ENCODE results near the gene CDHR1.
"Not testable (repeated sequence)": the region's sequence is repeated elsewhere in the genome, so short reads cannot be mapped to it uniquely, and the experiment has no call there.

The CDHR1 gene

DNA sequence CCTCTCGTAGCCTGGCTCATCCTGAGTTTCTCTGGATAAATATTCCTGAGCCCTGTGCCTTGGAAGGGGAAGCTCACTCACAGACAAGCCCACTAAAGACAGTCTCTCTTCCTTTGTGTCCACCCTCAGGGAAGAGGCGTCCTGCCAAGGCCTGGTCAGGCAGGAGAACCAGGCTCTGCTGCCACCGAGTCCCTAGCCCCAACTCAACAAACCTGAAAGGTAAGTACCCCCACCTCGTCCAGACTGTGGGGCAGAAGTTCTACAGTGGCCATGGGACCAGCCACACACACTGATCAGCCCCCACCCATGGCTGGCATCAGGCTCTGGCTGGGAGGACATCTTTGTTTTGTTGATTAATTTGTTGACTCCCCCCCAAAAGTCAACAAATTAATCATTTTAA is 18.0 kb upstream of the CDHR1 start:
- no peak for DNase-seq

GRCh38 chr10:84176836-84177474 is 17.4 kb upstream of the CDHR1 start:
- DNase-seq, result no peak

GRCh38 chr10:84177541-84178141 is 16.7 kb upstream of the CDHR1 start:
- no peak for DNase-seq

- no peak for DNase-seq
These were observed 16.2 kb upstream of the CDHR1 start for GRCh38 chr10:84178160-84178609.

DNA sequence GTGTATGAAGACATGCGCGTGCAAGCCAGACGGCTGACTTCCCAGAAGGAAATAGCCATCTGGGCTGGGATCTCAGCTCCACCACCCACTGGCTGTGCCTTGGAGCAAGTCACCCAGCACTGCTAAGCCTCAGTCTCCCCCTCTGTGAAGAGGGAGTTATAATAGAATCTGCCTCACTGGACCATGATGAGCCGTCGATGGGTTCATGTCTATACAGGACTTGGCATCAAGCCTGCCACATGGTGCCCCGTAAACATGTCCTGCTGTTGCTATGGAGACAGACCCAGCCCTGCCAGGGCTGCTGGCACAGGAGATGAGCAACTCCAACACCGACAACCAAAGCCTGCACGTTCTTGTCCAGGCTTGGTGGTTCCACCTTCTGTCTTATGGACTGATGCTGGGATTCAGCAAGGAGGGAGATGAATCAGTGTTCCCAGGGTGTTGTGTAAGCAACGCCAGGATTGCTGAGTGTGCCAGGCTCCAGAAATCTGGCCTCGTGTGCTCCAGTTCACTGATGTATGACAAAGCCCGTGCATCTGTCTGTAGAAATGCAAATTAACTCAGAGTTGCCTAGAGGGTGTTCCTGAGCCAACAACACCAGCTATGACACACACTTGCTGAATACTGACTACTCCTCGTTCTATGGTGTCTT is 15.2 kb upstream of the CDHR1 start:
- DNase-seq, result no peak

DNA sequence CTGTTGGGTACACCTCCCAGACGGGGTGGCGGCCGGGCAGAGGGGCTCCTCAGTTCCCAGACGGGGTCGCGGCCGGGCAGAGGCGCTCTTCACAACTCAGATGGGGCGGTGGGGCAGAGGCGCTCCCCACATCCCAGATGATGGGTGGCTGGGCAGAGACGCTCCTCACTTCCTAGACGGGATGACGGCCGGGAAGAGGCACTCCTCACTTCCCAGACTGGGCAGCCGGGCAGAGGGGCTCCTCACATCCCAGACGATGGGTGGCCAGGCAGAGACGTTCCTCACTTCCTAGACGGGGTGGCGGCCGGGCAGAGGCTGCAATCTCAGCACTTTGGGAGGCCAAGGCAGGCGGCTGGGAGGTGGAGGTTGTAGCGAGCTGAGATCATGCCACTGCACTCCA is 14.0 kb upstream of the CDHR1 start:
- not testable (repeated sequence) for DNase-seq

GRCh38 chr10:84181631-84182030 is 12.7 kb upstream of the CDHR1 start:
- DNase-seq, result no peak

DNA sequence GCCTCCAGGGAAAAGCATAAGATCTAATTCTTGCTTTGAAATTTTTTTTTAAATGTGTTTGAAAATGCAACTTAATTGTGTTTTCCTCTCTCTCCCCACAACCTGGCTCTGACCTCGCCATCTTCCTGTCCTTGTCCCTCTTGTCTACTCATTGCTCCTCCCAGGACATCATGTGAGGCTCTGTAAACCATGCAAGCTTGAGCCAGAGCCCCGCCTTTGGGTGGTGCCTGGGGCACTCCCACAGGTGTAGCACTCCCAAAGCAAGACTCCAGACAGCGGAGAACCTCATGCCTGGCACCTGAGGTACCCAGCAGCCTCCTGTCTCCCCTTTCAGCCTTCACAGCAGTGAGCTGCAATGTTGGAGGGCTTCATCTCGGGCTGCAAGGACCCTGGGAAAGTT is 9.8 kb upstream of the CDHR1 start:
- DNase-seq, result no peak

DNA sequence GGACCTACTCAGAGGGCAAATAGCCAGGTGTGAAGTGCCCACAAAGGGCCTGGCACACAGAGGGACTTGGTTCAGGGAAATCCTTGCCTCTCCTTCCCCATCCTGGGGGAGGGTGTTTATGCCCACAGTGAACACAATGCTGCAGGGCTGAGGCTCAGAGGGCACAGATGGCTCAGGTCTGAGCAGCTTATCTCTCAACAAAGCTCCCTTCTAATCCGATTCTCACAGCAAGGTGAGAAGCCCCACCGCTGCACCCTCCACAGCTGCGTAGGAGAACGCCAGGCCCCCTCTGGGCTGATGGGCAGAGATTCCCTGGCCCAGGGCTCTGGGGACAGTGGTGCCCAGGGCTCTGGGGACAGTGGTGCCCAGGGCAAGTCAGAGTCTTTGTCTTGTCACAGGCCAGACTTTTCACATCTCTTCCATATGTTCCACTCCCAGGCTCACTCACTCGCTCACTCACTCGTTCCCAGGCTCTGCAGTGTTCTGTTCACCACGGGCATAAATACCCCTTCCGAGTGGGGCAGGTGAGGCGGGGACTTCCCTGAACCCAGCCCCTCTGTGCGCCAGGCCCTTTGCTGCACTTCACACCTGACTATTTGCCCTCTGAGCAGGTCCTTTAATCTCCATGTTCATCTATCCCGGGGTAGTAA is 8.7 kb upstream of the CDHR1 start:
- no peak for DNase-seq

DNA sequence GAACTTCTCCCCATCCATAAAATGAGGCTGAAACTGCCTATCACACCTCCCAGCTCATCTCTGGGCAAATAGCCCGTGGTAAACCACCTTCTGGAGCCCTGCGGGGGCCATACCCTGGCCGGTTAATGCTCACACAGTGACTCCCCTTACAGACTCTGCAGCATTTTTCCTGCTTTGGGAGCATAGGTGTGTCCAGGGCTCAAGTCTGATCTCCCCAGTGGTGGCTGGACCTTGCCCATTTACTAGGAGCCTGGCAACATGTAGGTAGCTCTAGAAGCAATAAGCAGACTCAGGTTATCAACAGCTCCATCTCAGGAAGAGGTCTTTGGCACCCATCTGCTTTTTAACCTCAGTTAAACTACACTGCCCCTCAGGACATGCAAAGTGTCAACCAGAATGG is 5.5 kb upstream of the CDHR1 start:
- DNase-seq, result no peak

- DNase-seq, result no peak
These were observed 3.7 kb upstream of the CDHR1 start for GRCh38 chr10:84190621-84191020.

GRCh38 chr10:84191106-84191505 is 3.2 kb upstream of the CDHR1 start:
- DNase-seq, result no peak

GRCh38 chr10:84193327-84193726 is 1.0 kb upstream of the CDHR1 start:
- no peak for DNase-seq

- DNase-seq, result no peak
These were observed 402 bp upstream of the CDHR1 start for GRCh38 chr10:84193846-84194423.

GRCh38 chr10:84195044-84195830 is 900 bp downstream of the CDHR1 start:
- no peak for DNase-seq

DNA sequence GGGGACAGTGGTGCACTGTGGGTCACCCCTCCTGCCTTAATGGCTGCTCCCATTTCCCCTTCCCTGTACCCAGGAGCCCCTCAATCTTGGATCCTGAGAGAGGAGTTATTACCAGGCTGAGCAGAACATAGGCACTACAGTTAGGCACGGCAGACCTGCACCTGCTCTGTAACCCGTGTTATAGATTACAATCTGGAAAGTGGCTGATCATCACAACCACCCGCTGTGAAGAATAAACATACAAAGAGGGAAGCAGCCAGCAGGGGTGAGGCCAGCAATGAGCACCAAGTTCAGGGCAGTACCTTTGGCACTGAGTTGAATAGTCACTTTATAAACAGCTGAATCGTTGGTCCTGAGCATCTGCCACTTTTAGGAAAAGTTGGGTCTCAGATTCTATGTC is 1.7 kb downstream of the CDHR1 start:
- DNase-seq, result no peak

DNA sequence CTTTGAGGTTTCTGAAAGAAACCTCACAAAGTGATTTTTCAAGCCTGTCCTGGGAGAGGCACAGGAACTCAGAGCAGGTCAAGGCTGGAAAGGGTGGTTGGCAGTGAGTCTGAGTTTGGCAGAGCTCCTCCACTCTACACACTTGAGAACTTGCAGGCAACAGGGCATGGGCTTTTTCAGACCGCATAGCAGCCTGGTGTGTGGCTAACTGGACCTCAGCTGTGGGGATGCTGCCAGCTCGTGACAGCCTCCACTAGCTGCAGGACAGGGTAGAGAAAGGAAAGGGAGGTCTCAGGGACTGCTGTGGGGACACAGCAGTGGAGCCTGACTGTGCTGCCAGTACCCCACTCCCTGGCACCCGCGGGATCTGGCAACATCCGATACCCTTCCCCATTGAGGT is 2.6 kb downstream of the CDHR1 start:
- DNase-seq, result no peak

- no peak for DNase-seq
These were observed 3.3 kb downstream of the CDHR1 start for GRCh38 chr10:84197643-84198042.

- DNase-seq, result no peak
These were observed 4.0 kb downstream of the CDHR1 start for GRCh38 chr10:84198206-84198915.

- no peak for DNase-seq
These were observed 6.4 kb downstream of the CDHR1 start for GRCh38 chr10:84200537-84201243.

- DNase-seq, result no peak
These were observed 6.9 kb downstream of the CDHR1 start for GRCh38 chr10:84201244-84201606.

DNA sequence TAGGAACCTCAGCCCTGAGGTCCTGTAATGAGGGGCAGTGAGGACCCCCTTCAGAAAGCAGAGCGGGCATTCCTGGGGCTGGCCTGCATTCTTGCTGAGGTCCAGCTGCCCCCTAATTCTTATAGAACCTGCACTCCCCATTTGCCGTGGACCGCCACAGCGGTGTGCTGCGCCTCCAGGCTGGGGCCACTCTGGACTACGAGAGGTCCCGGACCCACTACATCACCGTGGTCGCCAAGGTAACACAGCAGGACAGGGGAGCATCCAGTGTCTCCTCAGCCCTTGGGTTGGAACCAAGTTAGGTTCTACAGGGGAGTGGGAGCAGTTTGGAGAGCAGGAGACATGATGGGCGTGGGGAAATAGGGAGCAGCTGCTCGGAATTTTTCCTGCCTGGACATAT is 7.3 kb downstream of the CDHR1 start:
- DNase-seq, result no peak

Data from 8988T (cell line).